ENCODE data around the gene NFIB.

DNA sequence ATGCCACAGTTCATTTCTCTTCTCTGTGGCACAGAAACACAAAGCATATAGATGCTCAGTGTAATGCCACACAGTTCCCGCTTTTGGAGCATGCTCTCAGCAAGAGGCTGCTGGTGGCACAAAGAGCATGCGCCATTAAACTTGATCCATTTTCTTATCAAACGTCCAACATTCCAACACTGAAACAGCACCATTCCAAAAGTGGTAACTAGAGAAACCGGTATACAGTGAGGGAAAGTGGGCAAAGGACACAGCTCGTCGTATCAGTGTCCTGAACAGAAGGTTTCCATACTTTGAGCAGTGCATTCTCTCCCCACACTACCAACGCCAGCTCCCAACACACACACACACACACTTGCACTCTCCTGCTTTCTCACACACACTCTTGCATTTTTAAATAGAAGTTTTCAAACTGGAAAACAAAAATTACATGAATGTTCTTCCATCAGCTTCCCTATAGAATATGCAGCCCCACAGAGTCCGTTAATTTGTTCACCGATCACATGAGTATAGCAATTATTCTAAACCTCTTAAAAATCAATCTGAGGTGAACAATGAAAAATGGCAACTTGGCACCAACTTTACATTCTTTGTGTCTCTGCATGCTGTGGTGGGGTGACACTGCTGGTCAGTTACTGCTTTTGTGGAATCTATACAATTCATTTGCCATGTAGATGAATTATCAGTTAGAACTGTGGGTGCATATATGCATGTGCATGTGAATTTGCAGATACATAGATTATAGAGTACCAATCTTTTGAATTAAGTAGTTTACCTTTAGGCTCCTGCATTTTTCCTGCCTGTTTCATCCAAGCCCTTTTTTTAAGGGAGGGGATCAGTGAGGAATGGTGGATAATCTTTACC, 5.7 kb downstream of the NFIB start:
- TF ChIP-seq, protein P1, sequence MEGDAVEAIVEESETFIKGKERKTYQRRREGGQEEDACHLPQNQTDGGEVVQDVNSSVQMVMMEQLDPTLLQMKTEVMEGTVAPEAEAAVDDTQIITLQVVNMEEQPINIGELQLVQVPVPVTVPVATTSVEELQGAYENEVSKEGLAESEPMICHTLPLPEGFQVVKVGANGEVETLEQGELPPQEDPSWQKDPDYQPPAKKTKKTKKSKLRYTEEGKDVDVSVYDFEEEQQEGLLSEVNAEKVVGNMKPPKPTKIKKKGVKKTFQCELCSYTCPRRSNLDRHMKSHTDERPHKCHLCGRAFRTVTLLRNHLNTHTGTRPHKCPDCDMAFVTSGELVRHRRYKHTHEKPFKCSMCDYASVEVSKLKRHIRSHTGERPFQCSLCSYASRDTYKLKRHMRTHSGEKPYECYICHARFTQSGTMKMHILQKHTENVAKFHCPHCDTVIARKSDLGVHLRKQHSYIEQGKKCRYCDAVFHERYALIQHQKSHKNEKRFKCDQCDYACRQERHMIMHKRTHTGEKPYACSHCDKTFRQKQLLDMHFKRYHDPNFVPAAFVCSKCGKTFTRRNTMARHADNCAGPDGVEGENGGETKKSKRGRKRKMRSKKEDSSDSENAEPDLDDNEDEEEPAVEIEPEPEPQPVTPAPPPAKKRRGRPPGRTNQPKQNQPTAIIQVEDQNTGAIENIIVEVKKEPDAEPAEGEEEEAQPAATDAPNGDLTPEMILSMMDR (conservative IDR thresholded peaks at IDR 0.05; ENCODE audit: low read length) = no peak
- no peak for TF ChIP-seq EZH2phosphoT487 (IDR thresholded peaks at IDR 0.05; ENCODE audit: borderline replicate concordance)
